ENCODE measurements around the gene PCIF1. TPM values are rescaled to one million over a fixed set of nuclear protein-coding genes. Genes with fewer than 3 reads are reported as not detected.

Gene PCIF1
- total and polyA plus RNA-seq, 9 of the 15 experiments (the other 6 are each of a cell fraction or from before 2014, with no cell fraction given) = 5.8 to 29.4 (median 11.3) TPM

- H4K20me1 ChIP-seq (replicated peaks; ENCODE audit: control insufficient read depth, insufficient read depth, low read length) = peaks cover 6% of the 10 kb centered on the region; the same call in 1 of the 2 replicates
- FAIRE-seq = no peak
- H3K4me1 ChIP-seq (replicated peaks in 1 of 2; ENCODE audit: control insufficient read depth in 2 of 2, insufficient read depth in 2 of 2, low read length in 2 of 2) = peaks cover 0 to 16% of the 10 kb centered on the region in 2 experiments; a peak in 2 of 5 replicates
- no peak for DNase-seq (ENCODE audit: extremely low read depth in 1 of 4, low spot score in 3 of 4)
- CTCF ChIA-PET (ENCODE audit: low intra/inter-chr PET ratio) = interaction anchor here (1.1 to 2.8 kb wide), 4 partner anchors 29 to 163 kb away, joined by 3 to 13 read pairs (median 8); no protein-coding TSS in a partner anchor
- H3K4me3 ChIP-seq = no peak overlapping the region
- no peak overlapping the region for H2AFZ ChIP-seq (ENCODE audit: low read depth, low read length)
- H3K9ac ChIP-seq (ENCODE audit: insufficient read depth in 1 of 2, low read depth in 2 of 2, low read length in 2 of 2) = peak overlapping the region in 1 of 2 experiments; percentile 32; a peak in 1 of 4 replicates
- intact Hi-C loops (cut with micrococcal nuclease) (loop anchor here (5.0 kb wide), 1 partner anchor 70 kb away; the partner anchor contains the start of genes CTSA and NEURL2), in situ Hi-C loops (cut with MboI) (loop anchor here (5.0 kb wide), 1 partner anchor 165 kb away; no protein-coding TSS in a partner anchor)
- H3K79me2 ChIP-seq (ENCODE audit: control insufficient read depth, insufficient read depth, low read length) = no peaks in the 10 kb centered on the region
- no peaks in the 10 kb centered on the region for H3K9me3 ChIP-seq (replicated peaks; ENCODE audit: control insufficient read depth, insufficient read depth, low read depth, low read length)
- TF ChIP-seq CSDE1 (IDR thresholded peaks at IDR 0.05) (no peak), POLR2G (IDR thresholded peaks at IDR 0.05; ENCODE audit: low read depth, low read length) (peak; percentile 59), NCOA1 (IDR thresholded peaks at IDR 0.05; ENCODE audit: low read depth) (no peak), IRF1 (CRISPR knock-in tag; IDR thresholded peaks at IDR 0.05; ENCODE audit: borderline replicate concordance) (no peak), RBFOX2 (IDR thresholded peaks at IDR 0.05; ENCODE audit: low read depth, low read length) (peak; percentile 49), ZNF584 (CRISPR knock-in tag; IDR thresholded peaks at IDR 0.05; ENCODE audit: low read depth) (no peak)
- H3K4me2 ChIP-seq (ENCODE audit: insufficient read depth, low read length) = no peak overlapping the region
- no peaks in the 10 kb centered on the region for H3K27me3 ChIP-seq (ENCODE audit: control insufficient read depth in 2 of 2, insufficient read depth in 2 of 2, low read length in 2 of 2)
- BruUV-seq (replicated peaks) = no TSS peak
- no peak overlapping the region for H3K27ac ChIP-seq (ENCODE audit: extremely low read depth, low read depth, low read length)
- H3K9me1 ChIP-seq (ENCODE audit: control insufficient read depth, insufficient read depth, low read length) = no peaks in the 10 kb centered on the region
- no peak for ATAC-seq
- POLR2A ChIA-PET = interaction anchor here (1.0 to 4.3 kb wide), 4 partner anchors 8 to 163 kb away, joined by 3 to 20 read pairs (median 8); no protein-coding TSS in a partner anchor
- 90% methylated on average over 25 of the region's 26 CpGs for WGBS (ENCODE audit: insufficient coverage, low coverage, missing lambda C conversion rate)
- peaks cover 83% of the 10 kb centered on the region; the same call in 2 of the 3 replicates for H3K36me3 ChIP-seq (ENCODE audit: control insufficient read depth, insufficient read depth, low read length)
Measured at GRCh38 chr20:45962031-45962755, 27.7 kb downstream of the PCIF1 start.

Measured in K562 (cell line).